SU-DHL-6 (cell line): ENCODE measurements around the gene NASP.

Experiments used
- H2AFZ ChIP-seq: fragments of 200-600 bp; sonication (generic); 2 replicates; pipeline ENCODE4 v1.6.1; 2014; ENCODE audit warnings: low read depth, mild to moderate bottlenecking, moderate library complexity, mixed read lengths, antibody characterized with exemption, low read length; ENCODE audit not compliant: severe bottlenecking
- H3F3A ChIP-seq: fragments of 200-600 bp; shearing (Covaris generic); 2 replicates; pipeline ENCODE4 v1.6.0; 2016; ENCODE audit warnings: antibody characterized with exemption, mild to moderate bottlenecking; ENCODE audit not compliant: insufficient read depth
- H3K27ac ChIP-seq: fragments of 200-600 bp; sonication (generic); 2 replicates; pipeline ENCODE4 v1.5.1; 2016; ENCODE audit warnings: low read depth, mild to moderate bottlenecking, low read length, moderate library complexity, mixed read lengths
- H3K27me3 ChIP-seq: fragments of 200-600 bp; sonication (generic), shearing (Covaris generic); 2 replicates; pipeline ENCODE4 v1.6.0; 2014; ENCODE audit warnings: mild to moderate bottlenecking, low read length
- H3K36me3 ChIP-seq: fragments of 200-600 bp; sonication (generic); 2 replicates; pipeline ENCODE4 v1.6.1; 2014; ENCODE audit warnings: mild to moderate bottlenecking, low read length, mixed read lengths
- H3K4me2 ChIP-seq: fragments of 300-600, 200-600 bp; shearing (Covaris generic), sonication (generic); 2 replicates; pipeline ENCODE4 v1.6.0; 2014; ENCODE audit warnings: low read length, low read depth, mild to moderate bottlenecking; ENCODE audit not compliant: poor library complexity, severe bottlenecking
- H3K4me3 ChIP-seq: fragments of 200-600 bp; sonication (generic); 2 replicates; pipeline ENCODE4 v1.5.1; 2014; ENCODE audit warnings: antibody characterized with exemption, low read length, mild to moderate bottlenecking, mixed read lengths; ENCODE audit not compliant: insufficient read depth, poor library complexity, severe bottlenecking
- H3K79me2 ChIP-seq: fragments of 200-600 bp; sonication (generic); 2 replicates; pipeline ENCODE4 v1.6.1; 2014; ENCODE audit warnings: mild to moderate bottlenecking, low read length, moderate library complexity; ENCODE audit not compliant: insufficient read depth
- H3K9ac ChIP-seq: fragments of 200-600 bp; sonication (generic); 2 replicates; pipeline ENCODE4 v1.7.0; 2014; ENCODE audit warnings: mild to moderate bottlenecking, low read length
- H3K9me2 ChIP-seq: fragments of 200-600 bp; sonication (generic); replicated peaks from 2 replicates; pipeline ENCODE4 v1.6.1; 2014; ENCODE audit warnings: low read length; ENCODE audit not compliant: insufficient read depth
- H3K9me3 ChIP-seq: fragments of 200-600 bp; sonication (generic); 2 replicates; pipeline ENCODE4 v1.6.1; 2014; ENCODE audit warnings: low read length, mixed read lengths; ENCODE audit not compliant: insufficient read depth
- H4K20me1 ChIP-seq: fragments of 200-600 bp; sonication (generic); 2 replicates; pipeline ENCODE4 v1.6.1; 2014; ENCODE audit warnings: low read depth, mild to moderate bottlenecking, antibody characterized with exemption, low read length, moderate library complexity, mixed read lengths
- EZH2phosphoT487 ChIP-seq: fragments of 200-600 bp; sonication (generic), shearing (Covaris generic); conservative IDR thresholded peaks from 2 replicates; pipeline ENCODE4 v1.6.1; 2018; ENCODE audit warnings: mild to moderate bottlenecking, antibody characterized with exemption, low read length, moderate library complexity, mixed read lengths
- TF ChIP-seq, protein P1 (sequence below): fragments of 200-600 bp; sonication (generic); IDR thresholded peaks from one replicate; pipeline ENCODE4 v1.5.1; 2017; ENCODE audit warnings: antibody characterized with exemption, mild to moderate bottlenecking, low read length, moderate library complexity; ENCODE audit not compliant: insufficient read depth, poor library complexity, severe bottlenecking

The NASP gene, protein sequence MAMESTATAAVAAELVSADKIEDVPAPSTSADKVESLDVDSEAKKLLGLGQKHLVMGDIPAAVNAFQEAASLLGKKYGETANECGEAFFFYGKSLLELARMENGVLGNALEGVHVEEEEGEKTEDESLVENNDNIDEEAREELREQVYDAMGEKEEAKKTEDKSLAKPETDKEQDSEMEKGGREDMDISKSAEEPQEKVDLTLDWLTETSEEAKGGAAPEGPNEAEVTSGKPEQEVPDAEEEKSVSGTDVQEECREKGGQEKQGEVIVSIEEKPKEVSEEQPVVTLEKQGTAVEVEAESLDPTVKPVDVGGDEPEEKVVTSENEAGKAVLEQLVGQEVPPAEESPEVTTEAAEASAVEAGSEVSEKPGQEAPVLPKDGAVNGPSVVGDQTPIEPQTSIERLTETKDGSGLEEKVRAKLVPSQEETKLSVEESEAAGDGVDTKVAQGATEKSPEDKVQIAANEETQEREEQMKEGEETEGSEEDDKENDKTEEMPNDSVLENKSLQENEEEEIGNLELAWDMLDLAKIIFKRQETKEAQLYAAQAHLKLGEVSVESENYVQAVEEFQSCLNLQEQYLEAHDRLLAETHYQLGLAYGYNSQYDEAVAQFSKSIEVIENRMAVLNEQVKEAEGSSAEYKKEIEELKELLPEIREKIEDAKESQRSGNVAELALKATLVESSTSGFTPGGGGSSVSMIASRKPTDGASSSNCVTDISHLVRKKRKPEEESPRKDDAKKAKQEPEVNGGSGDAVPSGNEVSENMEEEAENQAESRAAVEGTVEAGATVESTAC

DNA sequence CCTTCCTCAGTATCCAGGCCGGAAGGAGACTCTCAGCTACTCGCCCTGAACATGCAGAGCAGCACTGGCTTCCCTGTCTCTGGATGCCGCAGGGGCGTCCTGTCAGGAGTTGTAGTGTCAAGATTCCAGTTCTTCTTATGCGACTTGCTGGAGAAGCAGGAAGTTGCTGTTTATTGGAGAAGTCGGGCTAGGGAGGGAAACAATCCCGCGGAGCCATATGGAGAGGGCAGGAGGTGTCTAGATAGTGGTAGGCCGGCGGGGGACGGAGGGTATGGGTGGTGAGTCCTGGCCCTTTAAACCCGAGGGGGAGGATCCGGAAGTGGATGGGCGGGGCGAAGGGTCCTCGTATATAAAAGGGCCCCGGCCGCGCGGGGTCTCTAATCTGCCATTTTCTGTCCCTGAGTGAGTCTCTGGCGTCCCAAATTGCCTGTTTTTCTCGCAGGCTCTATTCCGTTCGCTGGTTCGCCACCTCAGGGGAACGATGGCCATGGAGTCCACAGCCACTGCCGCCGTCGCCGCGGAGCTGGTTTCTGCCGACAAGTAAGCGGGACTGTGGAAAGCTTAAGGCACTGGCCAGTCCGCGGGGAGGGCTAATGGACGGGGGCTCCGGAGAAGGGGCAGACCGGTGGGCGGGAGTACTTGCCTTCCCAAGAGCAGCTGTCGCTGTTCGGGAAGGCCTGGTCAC, at the start of gene NASP:
Gene NASP (plus strand): TSS at position 376 of the 685 bp plus-strand sequence. CDS start 106 bp downstream, at position 482.
- Histone ChIP-seq H3K9me3 (no peaks in the 10 kb centered on the region), H3K4me2 (peak within 1 kb of the TSS; percentile 87), H3K9me2 (no peaks in the 10 kb centered on the region), H3K27ac (peak within 1 kb of the TSS; percentile 78), H2AFZ (peak within 1 kb of the TSS; percentile 96), H3K4me3 (peak within 1 kb of the TSS; percentile 81), H3K79me2 (peaks cover 49% of the 10 kb centered on the region), H3K27me3 (no peaks in the 10 kb centered on the region), H3K9ac (peak within 1 kb of the TSS; percentile 96), H3K36me3 (no peaks in the 10 kb centered on the region), H4K20me1 (peaks cover 27% of the 10 kb centered on the region), H3F3A (peaks cover 10% of the 10 kb centered on the region)
- TF ChIP-seq, protein P1, sequence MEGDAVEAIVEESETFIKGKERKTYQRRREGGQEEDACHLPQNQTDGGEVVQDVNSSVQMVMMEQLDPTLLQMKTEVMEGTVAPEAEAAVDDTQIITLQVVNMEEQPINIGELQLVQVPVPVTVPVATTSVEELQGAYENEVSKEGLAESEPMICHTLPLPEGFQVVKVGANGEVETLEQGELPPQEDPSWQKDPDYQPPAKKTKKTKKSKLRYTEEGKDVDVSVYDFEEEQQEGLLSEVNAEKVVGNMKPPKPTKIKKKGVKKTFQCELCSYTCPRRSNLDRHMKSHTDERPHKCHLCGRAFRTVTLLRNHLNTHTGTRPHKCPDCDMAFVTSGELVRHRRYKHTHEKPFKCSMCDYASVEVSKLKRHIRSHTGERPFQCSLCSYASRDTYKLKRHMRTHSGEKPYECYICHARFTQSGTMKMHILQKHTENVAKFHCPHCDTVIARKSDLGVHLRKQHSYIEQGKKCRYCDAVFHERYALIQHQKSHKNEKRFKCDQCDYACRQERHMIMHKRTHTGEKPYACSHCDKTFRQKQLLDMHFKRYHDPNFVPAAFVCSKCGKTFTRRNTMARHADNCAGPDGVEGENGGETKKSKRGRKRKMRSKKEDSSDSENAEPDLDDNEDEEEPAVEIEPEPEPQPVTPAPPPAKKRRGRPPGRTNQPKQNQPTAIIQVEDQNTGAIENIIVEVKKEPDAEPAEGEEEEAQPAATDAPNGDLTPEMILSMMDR, result no peak
- no peak for TF ChIP-seq EZH2phosphoT487

DNA sequence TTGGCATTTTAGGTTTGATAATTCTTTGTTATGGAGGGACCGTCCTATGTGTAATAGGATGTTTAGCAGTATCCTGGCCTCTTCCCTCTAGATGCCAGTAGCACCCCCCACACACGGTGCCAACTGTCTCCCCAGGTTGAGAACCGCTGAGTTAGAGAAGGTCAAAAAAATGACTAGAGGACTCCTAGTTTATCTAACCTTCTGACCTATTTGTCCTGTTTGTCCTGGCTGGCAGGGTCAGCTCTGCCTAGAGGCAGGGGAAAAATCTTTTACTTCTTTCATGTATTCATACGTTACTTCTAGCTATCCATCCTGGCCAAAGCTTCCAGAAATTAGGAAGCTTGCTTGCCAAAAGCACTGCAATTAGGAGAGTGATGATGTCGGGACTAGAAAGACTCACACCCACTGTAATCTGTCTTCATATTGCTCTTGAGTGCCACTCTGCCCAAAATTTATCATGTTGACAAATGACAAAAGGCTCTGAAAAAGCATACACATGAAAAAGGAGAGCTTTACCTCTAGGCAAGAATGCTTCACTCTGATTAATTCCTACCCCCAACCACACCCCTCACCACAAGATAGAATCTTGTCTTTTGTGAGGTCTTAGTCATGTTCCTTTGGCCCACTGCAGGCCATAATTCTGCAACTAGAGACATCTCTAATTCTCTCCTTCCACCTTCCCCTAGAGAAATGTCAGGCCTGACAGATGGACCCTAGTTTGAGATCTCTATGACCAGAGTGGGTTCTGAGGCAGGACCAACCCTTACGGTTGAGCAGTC, 47.7 kb upstream of the NASP start:
- Histone ChIP-seq H3K9ac (no peak overlapping the region), H3K27ac (no peak overlapping the region), H4K20me1 (no peaks in the 10 kb centered on the region), H3K4me2 (no peak overlapping the region), H3K36me3 (no peaks in the 10 kb centered on the region), H3F3A (no peaks in the 10 kb centered on the region), H3K79me2 (no peaks in the 10 kb centered on the region), H3K4me3 (no peak overlapping the region), H2AFZ (no peak overlapping the region), H3K9me2 (no peaks in the 10 kb centered on the region), H3K9me3 (no peaks in the 10 kb centered on the region), H3K27me3 (no peaks in the 10 kb centered on the region)
- TF ChIP-seq, protein P1, result no peak
- TF ChIP-seq EZH2phosphoT487, result no peak

DNA sequence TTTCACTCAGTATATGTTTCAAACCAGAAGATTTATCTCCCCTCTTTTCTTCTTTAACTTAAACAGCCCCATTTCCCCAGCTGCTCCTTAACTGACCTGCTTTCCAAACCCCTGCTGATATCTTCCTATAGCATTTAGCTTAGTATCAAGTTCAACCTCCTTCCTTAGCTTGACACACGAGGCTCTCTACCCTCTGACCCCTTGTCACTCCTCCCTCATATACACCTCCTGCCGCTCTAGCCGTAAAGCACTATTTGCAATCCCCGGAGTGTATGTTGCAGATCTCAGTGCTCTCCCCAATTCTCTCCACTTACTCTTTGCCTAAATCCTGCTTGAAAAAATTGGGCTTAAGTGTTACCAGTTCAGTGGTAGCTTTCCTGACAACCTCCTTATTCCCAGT, 47.0 kb upstream of the NASP start:
- Histone ChIP-seq H4K20me1 (no peaks in the 10 kb centered on the region), H3K27me3 (no peaks in the 10 kb centered on the region), H3K9me2 (no peaks in the 10 kb centered on the region), H2AFZ (no peak overlapping the region), H3K9me3 (no peaks in the 10 kb centered on the region), H3K9ac (no peak overlapping the region), H3K36me3 (no peaks in the 10 kb centered on the region), H3F3A (no peaks in the 10 kb centered on the region), H3K27ac (no peak overlapping the region), H3K4me3 (no peak overlapping the region), H3K79me2 (no peaks in the 10 kb centered on the region), H3K4me2 (no peak overlapping the region)
- TF ChIP-seq EZH2phosphoT487, result no peak
- TF ChIP-seq, protein P1, result no peak
